SK-N-SH (cell line): ENCODE measurements around the gene QSOX1. TPM values are rescaled to one million over a fixed set of nuclear protein-coding genes. Genes with fewer than 3 reads are reported as not detected.

Experiments used
- CTCF ChIA-PET: fragments of 300-600, 350-600 bp; formaldehyde crosslinking; extraction: SDS; loops from one replicate; lab custom pipeline; 2021; lab: Yijun Ruan, JAX
- POLR2A ChIA-PET: fragments of 350-600 bp; sonication (Branson Sonifier 250); formaldehyde crosslinking; extraction: SDS; loops from one replicate; lab custom pipeline; 2020; ENCODE audit warnings: antibody characterized with exemption, inconsistent platforms; lab: Yijun Ruan, JAX
- DNase-seq: peaks from one replicate; pipeline ENCODE4 v3.0.0; 2012
- H2AFZ ChIP-seq: fragments of 200-600 bp; sonication (generic); 2 replicates; pipeline ENCODE4 v1.8.1; 2016; ENCODE audit warnings: antibody characterized with exemption, mild to moderate bottlenecking, low read depth
- H3F3A ChIP-seq: fragments of 200-600 bp; sonication (generic); replicated peaks from 2 replicates; pipeline ENCODE3; 2016; ENCODE audit warnings: antibody characterized with exemption, mild to moderate bottlenecking; ENCODE audit not compliant: insufficient read depth
- H3K27ac ChIP-seq, 2 experiments: fragments of 200-500 bp in 1 of 2; fragments of 200-600 bp in 1 of 2; sonication (Bioruptor generic) in 1 of 2; sonication (generic), shearing (Covaris generic) in 1 of 2; 2 replicates each; pipeline versions ENCODE4 v1.5.1 to v1.6.1; 2014 to 2016; ENCODE audit warnings: low read depth in 2 of 2, inconsistent platforms in 1 of 2, low read length in 1 of 2, mild to moderate bottlenecking in 1 of 2, mixed read lengths in 1 of 2
- H3K27me3 ChIP-seq: fragments of 200-600 bp; sonication (generic), shearing (Covaris generic); 2 replicates; pipeline ENCODE4 v1.6.1; 2016; ENCODE audit warnings: mixed run types; ENCODE audit not compliant: insufficient read depth
- H3K36me3 ChIP-seq, 2 experiments: fragments of 200-500 bp in 1 of 2; fragments of 200-600 bp in 1 of 2; sonication (Bioruptor generic) in 1 of 2; sonication (generic) in 1 of 2; replicated peaks in 1 of 2; 2 replicates each; pipeline versions ENCODE3 to v1.5.1; 2014 to 2016; ENCODE audit warnings: low read length in 1 of 2, mild to moderate bottlenecking in 1 of 2; ENCODE audit not compliant: insufficient read depth in 2 of 2, control insufficient read depth in 1 of 2
- H3K4me1 ChIP-seq, 2 experiments: fragments of 200-500 bp in 1 of 2; fragments of 200-600 bp in 1 of 2; sonication (Bioruptor generic) in 1 of 2; sonication (generic), shearing (Covaris generic) in 1 of 2; 2 replicates each; pipeline versions ENCODE4 v1.5.1 to v1.6.1; 2014 to 2016; ENCODE audit warnings: low read depth in 1 of 2, low read length in 1 of 2, mixed run types in 1 of 2; ENCODE audit not compliant: insufficient read depth in 2 of 2, control insufficient read depth in 1 of 2
- H3K4me2 ChIP-seq: fragments of 200-600 bp; sonication (generic), shearing (Covaris generic); 2 replicates; pipeline ENCODE4 v1.6.1; 2017; ENCODE audit warnings: mixed run types
- H3K4me3 ChIP-seq, 2 experiments: fragments of 200-500 bp in 1 of 2; fragments of 200-600 bp in 1 of 2; sonication (Bioruptor generic) in 1 of 2; sonication (generic), shearing (Covaris generic) in 1 of 2; 2 replicates each; pipeline versions ENCODE4 v1.5.1 to v1.8.1; 2014 to 2016; ENCODE audit warnings: low read depth in 2 of 2, inconsistent platforms in 1 of 2, low read length in 1 of 2, mild to moderate bottlenecking in 1 of 2, mixed read lengths in 1 of 2, moderate library complexity in 1 of 2
- H3K79me2 ChIP-seq: fragments of 200-600 bp; sonication (generic); 2 replicates; pipeline ENCODE4 v1.8.1; 2017; ENCODE audit warnings: mild to moderate bottlenecking; ENCODE audit not compliant: insufficient read depth
- H3K9ac ChIP-seq: fragments of 200-600 bp; sonication (generic); 2 replicates; pipeline ENCODE4 v1.6.1; 2017; ENCODE audit warnings: mixed run types
- H3K9me2 ChIP-seq: fragments of 200-600 bp; sonication (generic); 2 replicates; pipeline ENCODE4 v1.6.1; 2017; ENCODE audit warnings: mixed run types
- H3K9me3 ChIP-seq: fragments of 200-600 bp; sonication (generic); 2 replicates; pipeline ENCODE4 v1.6.1; 2017; ENCODE audit warnings: mixed run types, mild to moderate bottlenecking, moderate library complexity
- H4K20me1 ChIP-seq: fragments of 200-600 bp; sonication (generic); 2 replicates; pipeline ENCODE4 v1.6.1; 2017; ENCODE audit warnings: mild to moderate bottlenecking, mixed run types; ENCODE audit not compliant: insufficient read depth
- ELF1 ChIP-seq: IDR thresholded peaks from 2 replicates; pipeline ENCODE4 v1.4.0; 2012
- EZH2phosphoT487 ChIP-seq: fragments of 200-600 bp; sonication (generic); IDR thresholded peaks from 2 replicates; pipeline ENCODE4 v1.6.1; 2017; ENCODE audit warnings: low read depth, mixed run types, mild to moderate bottlenecking, antibody characterized with exemption, moderate library complexity, borderline replicate concordance
- FOSL2 ChIP-seq: IDR thresholded peaks from 2 replicates; pipeline ENCODE4 v1.4.0; 2012; ENCODE audit warnings: low read depth, mild to moderate bottlenecking, moderate library complexity, borderline replicate concordance
- FOXJ3 ChIP-seq: sonication (generic); formaldehyde crosslinking; IDR thresholded peaks from 2 replicates; pipeline ENCODE4 v1.5.1; 2020; ENCODE audit warnings: mild to moderate bottlenecking, missing genetic modification reagents
- MAX ChIP-seq: IDR thresholded peaks from 2 replicates; pipeline ENCODE4 v1.4.0; 2012; ENCODE audit warnings: low read depth
- MEF2A ChIP-seq: IDR thresholded peaks from 2 replicates; pipeline ENCODE4 v1.4.0; 2012; ENCODE audit warnings: low read depth, borderline replicate concordance
- NFIC ChIP-seq: IDR thresholded peaks from 2 replicates; pipeline ENCODE4 v1.4.0; 2012; ENCODE audit warnings: borderline replicate concordance
- NRF1 ChIP-seq: IDR thresholded peaks from 2 replicates; pipeline ENCODE4 v1.6.1; 2012; ENCODE audit warnings: low read depth, mild to moderate bottlenecking, low read length
- PBX3 ChIP-seq: IDR thresholded peaks from 2 replicates; pipeline ENCODE4; 2012
- POLR2AphosphoS5 ChIP-seq: IDR thresholded peaks from 2 replicates; pipeline ENCODE4 v1.6.1; 2012; ENCODE audit warnings: low read depth, low read length
- REST ChIP-seq: IDR thresholded peaks from 2 replicates; pipeline ENCODE4 v1.6.1; 2012; ENCODE audit warnings: mild to moderate bottlenecking, low read depth, low read length, moderate library complexity
- RFX5 ChIP-seq: IDR thresholded peaks from 2 replicates; pipeline ENCODE4 v1.6.1; 2012; ENCODE audit warnings: mild to moderate bottlenecking, improper control_type of control experiment, low read length
- SIN3A ChIP-seq: IDR thresholded peaks from 2 replicates; pipeline ENCODE4 v1.6.1; 2012; ENCODE audit warnings: low read depth, mild to moderate bottlenecking, low read length, moderate library complexity, borderline replicate concordance
- TAF1 ChIP-seq: IDR thresholded peaks from 2 replicates; pipeline ENCODE4 v1.6.1; 2012; ENCODE audit warnings: low read depth, mild to moderate bottlenecking, low read length, moderate library complexity, borderline replicate concordance
- USF1 ChIP-seq: IDR thresholded peaks from 2 replicates; pipeline ENCODE4 v1.4.0; 2012; ENCODE audit warnings: low read depth, borderline replicate concordance
- ZBTB33 ChIP-seq: IDR thresholded peaks from 2 replicates; pipeline ENCODE4 v1.4.0; 2012; ENCODE audit warnings: low read depth, borderline replicate concordance
- WGBS: methylation state at CpG from one replicate; pipeline ENCODE4 v1.1.6; 2017; ENCODE audit warnings: low lambda C conversion rate; 5-methylcytosine and 5-hydroxymethylcytosine counted together
- polyA plus RNA-seq, 3 experiments: library from polyadenylated mRNA; depleted of rRNA; stranded (reverse); fragments of >200 nt; gene quantifications; 2 replicates each; pipeline ENCODE4 v1.2.3, GENCODE V29; 2012

The QSOX1 gene
- polyA plus RNA-seq, 1 of the 3 experiments (the other 2 are of a cell fraction), result 359 TPM

GRCh38 chr1:180173451-180173850, 18.8 kb downstream of the QSOX1 start (continued):
- TF ChIP-seq ELF1 (no peak), NRF1 (no peak), USF1 (no peak), FOXJ3 (CRISPR knock-in tag) (no peak), NFIC (no peak), PBX3 (no peak), TAF1 (no peak), FOSL2 (no peak), EZH2phosphoT487 (no peak)

GRCh38 chr1:180173952-180174351, 19.3 kb downstream of the QSOX1 start:
- Histone ChIP-seq H3K79me2 (peaks cover 16% of the 10 kb centered on the region; the same call in 1 of the 2 replicates), H2AFZ (no peak overlapping the region), H3K9me3 (no peaks in the 10 kb centered on the region), H3K4me3 (no peak overlapping the region), H3K9ac (no peak overlapping the region), H4K20me1 (0 out of 2 replicates have a peak, but pooled peaks cover 5% of the 10 kb centered on the region), H3K27me3 (no peaks in the 10 kb centered on the region), H3K9me2 (no peaks in the 10 kb centered on the region), H3K27ac (no peak overlapping the region), H3K4me1 (peaks cover 0 to 10% of the 10 kb centered on the region in 2 experiments; a peak in 1 of 4 replicates), H3K4me2 (no peak overlapping the region), H3F3A (peaks cover 4% of the 10 kb centered on the region), H3K36me3 (peaks cover 0 to 14% of the 10 kb centered on the region in 2 experiments)
- DNase-seq, result no peak
- POLR2A ChIA-PET, result no interaction called here
- no peak for TF ChIP-seq SIN3A
- 97% methylated on average over 5 of the region's 8 CpGs for WGBS
- CTCF ChIA-PET, result interaction anchor here (1.3 to 6.8 kb wide), 3 partner anchors 13 to 360 kb away, joined by 4 to 38 read pairs (median 4); no protein-coding TSS in a partner anchor

- no peak for DNase-seq
- CTCF ChIA-PET, result interaction anchor here (0.8 to 6.8 kb wide), 3 partner anchors 13 to 361 kb away, joined by 3 to 66 read pairs (median 38); no protein-coding TSS in a partner anchor
- Histone ChIP-seq H3K36me3 (peaks cover 11 to 19% of the 10 kb centered on the region in 2 experiments), H3K27me3 (no peaks in the 10 kb centered on the region), H3K4me1 (peaks cover 0 to 10% of the 10 kb centered on the region in 2 experiments; a peak in 1 of 4 replicates), H3K9me3 (no peaks in the 10 kb centered on the region), H3K9ac (no peak overlapping the region), H3F3A (peaks cover 4% of the 10 kb centered on the region), H3K4me3 (no peak overlapping the region), H3K79me2 (peaks cover 6% of the 10 kb centered on the region; the same call in 1 of the 2 replicates), H2AFZ (no peak overlapping the region), H3K27ac (no peak overlapping the region; a peak in 1 of 4 replicates), H4K20me1 (0 out of 2 replicates have a peak, but pooled peaks cover under 1% of the 10 kb centered on the region), H3K9me2 (no peaks in the 10 kb centered on the region), H3K4me2 (no peak overlapping the region)
- 91% methylated on average over 6 of the region's 9 CpGs for WGBS
- POLR2A ChIA-PET, result no interaction called here
- TF ChIP-seq REST (no peak), PBX3 (no peak), POLR2AphosphoS5 (no peak), RFX5 (no peak), MEF2A (no peak), ZBTB33 (no peak), MAX (no peak)
Observed at GRCh38 chr1:180175291-180175690, 20.6 kb downstream of the QSOX1 start.
